CD14-positive monocyte (primary cell): Measurements from ENCODE around the gene KCNG1. TPM values are rescaled to one million over a fixed set of nuclear protein-coding genes. Genes with fewer than 3 reads are reported as not detected.

Source experiments
- DNase-seq, 3 donors: peaks; one replicate each; pipeline ENCODE4 v3.0.0-alpha.2; 2011 to 2022
- H2AFZ ChIP-seq: 2 replicates; pipeline ENCODE4 v1.6.0; 2012; ENCODE audit warnings: mild to moderate bottlenecking, low read depth, low read length, inconsistent platforms; ENCODE audit not compliant: insufficient read depth, poor library complexity, severe bottlenecking
- H3K27ac ChIP-seq, 2 donors: 1 replicate in 1 of 2; 2 replicates in 1 of 2; pipeline ENCODE4 v1.5.1; 2012 to 2013; ENCODE audit warnings: low read length in 2 of 2, control low read depth in 1 of 2, inconsistent platforms in 1 of 2, low read depth in 1 of 2, mild to moderate bottlenecking in 1 of 2
- H3K27me3 ChIP-seq, 2 donors: one replicate each; pipeline versions ENCODE4 v1.6.0 to v1.6.1; 2011 to 2013; ENCODE audit warnings: low read length in 2 of 2; ENCODE audit not compliant: control insufficient read depth in 2 of 2, insufficient read depth in 2 of 2
- H3K36me3 ChIP-seq, 2 donors: replicated peaks in 1 of 2; 1 replicate in 1 of 2; 2 replicates in 1 of 2; pipeline versions ENCODE4 v1.5.1 to v1.6.1; 2012 to 2013; ENCODE audit warnings: low read length in 2 of 2, control low read depth in 1 of 2, inconsistent platforms in 1 of 2, mild to moderate bottlenecking in 1 of 2; ENCODE audit not compliant: insufficient read depth in 2 of 2, control insufficient read depth in 1 of 2
- H3K4me1 ChIP-seq, 2 donors: 1 replicate in 1 of 2; 2 replicates in 1 of 2; pipeline versions ENCODE4 v1.5.1 to v1.6.1; 2012 to 2013; ENCODE audit warnings: low read length in 2 of 2, control low read depth in 1 of 2, inconsistent platforms in 1 of 2, mild to moderate bottlenecking in 1 of 2, moderate library complexity in 1 of 2; ENCODE audit not compliant: insufficient read depth in 2 of 2, control insufficient read depth in 1 of 2
- H3K4me2 ChIP-seq: replicated peaks from 2 replicates; pipeline ENCODE3; 2012; ENCODE audit warnings: low read length, moderate library complexity, mild to moderate bottlenecking; ENCODE audit not compliant: poor library complexity, severe bottlenecking; ENCODE audit errors: extremely low read depth
- H3K4me3 ChIP-seq, 3 experiments: fragments of 200-600 bp in 1 of 3; sonication (generic) in 1 of 3; replicated peaks in 1 of 3; 1 replicate in 2 of 3; 2 replicates in 1 of 3; pipeline ENCODE4 v1.5.1; 2011 to 2013; ENCODE audit warnings: low read length in 3 of 3, mild to moderate bottlenecking in 3 of 3, control low read depth in 2 of 3, low read depth in 2 of 3, inconsistent platforms in 1 of 3, moderate library complexity in 1 of 3
- H3K79me2 ChIP-seq: 2 replicates; pipeline ENCODE4 v1.6.0; 2012; ENCODE audit warnings: mild to moderate bottlenecking, control low read depth, inconsistent platforms, low read length, moderate library complexity; ENCODE audit not compliant: insufficient read depth
- H3K9ac ChIP-seq: 2 replicates; pipeline ENCODE4 v1.6.0; 2017; ENCODE audit warnings: low read length, mild to moderate bottlenecking; ENCODE audit not compliant: insufficient read depth, poor library complexity, severe bottlenecking
- H3K9me3 ChIP-seq, 2 donors: replicated peaks in 1 of 2; 1 replicate in 1 of 2; 2 replicates in 1 of 2; pipeline versions ENCODE4 v1.5.1 to v1.6.1; 2012 to 2013; ENCODE audit warnings: low read length in 2 of 2, control low read depth in 1 of 2; ENCODE audit not compliant: control insufficient read depth in 1 of 2, insufficient read depth in 1 of 2
- H4K20me1 ChIP-seq: 2 replicates; pipeline ENCODE4 v1.6.0; 2012; ENCODE audit warnings: mild to moderate bottlenecking, low read length, control low read depth, moderate library complexity; ENCODE audit not compliant: insufficient read depth
- H3K27ac Mint-ChIP-seq, 7 donors: one replicate each; pipeline ENCODE4 v1.8.0; 2020; ENCODE audit warnings: mild to moderate bottlenecking in 7 of 7, mixed read lengths in 7 of 7, moderate library complexity in 6 of 7, inconsistent platforms in 2 of 7
- H3K27me3 Mint-ChIP-seq, 3 donors: one replicate each; pipeline ENCODE4 v1.8.0; 2021 to 2022; ENCODE audit warnings: low read depth in 3 of 3, mild to moderate bottlenecking in 3 of 3, mixed read lengths in 3 of 3, moderate library complexity in 3 of 3, inconsistent platforms in 1 of 3
- H3K36me3 Mint-ChIP-seq, 2 donors: one replicate each; pipeline ENCODE4 v1.8.0; 2020; ENCODE audit warnings: mixed read lengths in 2 of 2, inconsistent platforms in 1 of 2, mild to moderate bottlenecking in 1 of 2
- H3K4me1 Mint-ChIP-seq: one replicate; pipeline ENCODE4 v1.8.0; 2020; ENCODE audit warnings: mild to moderate bottlenecking, mixed read lengths
- H3K4me3 Mint-ChIP-seq, 2 donors: one replicate each; pipeline ENCODE4 v1.8.0; 2020; ENCODE audit warnings: mild to moderate bottlenecking in 2 of 2, mixed read lengths in 2 of 2, moderate library complexity in 1 of 2
- H3K9me3 Mint-ChIP-seq, 7 donors: one replicate each; pipeline ENCODE4 v1.8.0; 2020 to 2022; ENCODE audit warnings: mixed read lengths in 7 of 7, mild to moderate bottlenecking in 6 of 7, moderate library complexity in 6 of 7, inconsistent platforms in 2 of 7
- CTCF ChIP-seq: fragments of 200-600 bp; IDR thresholded peaks from one replicate; pipeline ENCODE4 v1.8.0; 2022; ENCODE audit warnings: antibody characterized with exemption, mild to moderate bottlenecking
- WGBS: methylation state at CpG from one replicate; pipeline ENCODE4 v1.1.5; 2013; ENCODE audit warnings: missing lambda C conversion rate; ENCODE audit not compliant: insufficient coverage; 5-methylcytosine and 5-hydroxymethylcytosine counted together
- intact Hi-C, 2 donors: fragments of 100-400 bp; cut with micrococcal nuclease; formaldehyde crosslinking; loops; one replicate each; pipeline versions ENCODE4 v1.15.0 to v1.15.1; 2023
- polyA plus RNA-seq, 3 donors: library from polyadenylated mRNA; depleted of rRNA in 1 of 3; unstranded in 2 of 3; stranded (reverse) in 1 of 3; fragments of 300-500 nt in 2 of 3; fragments of >200 nt in 1 of 3; fragmentation: Illumina TruSeq in 2 of 3; gene quantifications; 1 replicate in 2 of 3; 2 replicates in 1 of 3; pipeline ENCODE4 v1.2.3, GENCODE V29; 2012 to 2021

KCNG1 gene
- polyA plus RNA-seq, 3 donors = 0.04 TPM; not detected in 2

GRCh38 chr20:51029556-51029955, 6.6 kb upstream of the KCNG1 start:
- Histone ChIP-seq H3K27me3 (peaks cover 6 to 25% of the 10 kb centered on the region in 2 donors), H3K4me1 (no peaks in the 10 kb centered on the region), H4K20me1 (no peaks in the 10 kb centered on the region), H3K9me3 (peaks cover 3 to 7% of the 10 kb centered on the region in 2 donors), H3K9ac (no peak overlapping the region), H3K4me2 (no peak overlapping the region), H3K79me2 (no peaks in the 10 kb centered on the region), H2AFZ (no peak overlapping the region), H3K27ac (no peak overlapping the region), H3K36me3 (no peaks in the 10 kb centered on the region), H3K4me3 (no peak overlapping the region)
- no peak overlapping the region for H3K27ac Mint-ChIP-seq
- no peak for DNase-seq
- peaks cover 34 to 55% (median 42%) of the 10 kb centered on the region in 3 donors for H3K27me3 Mint-ChIP-seq
- H3K4me1 Mint-ChIP-seq = peaks cover 5% of the 10 kb centered on the region
- no peak overlapping the region for H3K4me3 Mint-ChIP-seq
- peaks cover 7 to 13% (median 12%) of the 10 kb centered on the region in 7 donors for H3K9me3 Mint-ChIP-seq
- H3K36me3 Mint-ChIP-seq = no peaks in the 10 kb centered on the region
- no CpG with 5 or more reads among the region's 1 CpG for WGBS
- no peak for TF ChIP-seq CTCF
- intact Hi-C loops = no loop called here

GRCh38 chr20:51028616-51029212, 5.8 kb upstream of the KCNG1 start:
- intact Hi-C loops = no loop called here
- no peak overlapping the region for H3K27ac Mint-ChIP-seq
- no peak overlapping the region for H3K4me3 Mint-ChIP-seq

More at GRCh38 chr20:51028616-51029212, 5.8 kb upstream of the KCNG1 start:
- Histone ChIP-seq H3K9me3 (peaks cover 3 to 7% of the 10 kb centered on the region in 2 donors), H3K27ac (no peak overlapping the region), H2AFZ (no peak overlapping the region), H3K4me1 (peaks cover under 1 to 7% of the 10 kb centered on the region in 2 donors), H3K27me3 (peaks cover 8 to 33% of the 10 kb centered on the region in 2 donors), H4K20me1 (no peaks in the 10 kb centered on the region), H3K36me3 (no peaks in the 10 kb centered on the region), H3K4me3 (no peak overlapping the region), H3K79me2 (no peaks in the 10 kb centered on the region), H3K9ac (no peak overlapping the region), H3K4me2 (no peak overlapping the region)
- WGBS = 31% methylated on average over 8 of the region's 10 CpGs
- Mint-ChIP-seq H3K9me3 (peaks cover 8 to 13% (median 12%) of the 10 kb centered on the region in 7 donors), H3K36me3 (no peaks in the 10 kb centered on the region), H3K27me3 (peaks cover 42 to 62% (median 51%) of the 10 kb centered on the region in 3 donors), H3K4me1 (peaks cover 13% of the 10 kb centered on the region)
- no peak for DNase-seq
- TF ChIP-seq CTCF = no peak
